ENCODE measurements around the gene F2R.
A peak's percentile ranks its signal among the peaks of the same experiment; 100 is the strongest.
"Not testable (repeated sequence)": the region's sequence is repeated elsewhere in the genome, so short reads cannot be mapped to it uniquely, and the experiment has no call there.

Gene F2R

GRCh38 chr5:76761118-76761517 is 45.2 kb downstream of the F2R start:
- not testable (repeated sequence) for DNase-seq

- DNase-seq = no peak
Measured at GRCh38 chr5:76762484-76762883, 46.6 kb downstream of the F2R start.

- peak; percentile 25 for DNase-seq
Measured at GRCh38 chr5:76763136-76763535, 47.2 kb downstream of the F2R start.

- DNase-seq = no peak
Measured at GRCh38 chr5:76764374-76764773, 48.4 kb downstream of the F2R start.

GRCh38 chr5:76765249-76765648 is 49.3 kb downstream of the F2R start:
- no peak for DNase-seq

GRCh38 chr5:76766746-76767145 is 50.8 kb downstream of the F2R start:
- no peak for DNase-seq

- DNase-seq = not testable (repeated sequence)
Measured at GRCh38 chr5:76771041-76771440, 55.1 kb downstream of the F2R start.

GRCh38 chr5:76771705-76772405 is 55.9 kb downstream of the F2R start:
- no peak for DNase-seq

- DNase-seq = no peak
Measured at GRCh38 chr5:76775921-76776320, 60.0 kb downstream of the F2R start.

GRCh38 chr5:76776391-76776790 is 60.5 kb downstream of the F2R start:
- DNase-seq = no peak

GRCh38 chr5:76780616-76781015 is 64.7 kb downstream of the F2R start:
- DNase-seq = not testable (repeated sequence)

- no peak for DNase-seq
Measured at GRCh38 chr5:76781775-76782174, 65.8 kb downstream of the F2R start.

GRCh38 chr5:76782444-76782843 is 66.5 kb downstream of the F2R start:
- no peak for DNase-seq

Measured in CD4-positive, alpha-beta T cell treated with Interleukin-12 subunit alpha and Interleukin-12 subunit beta, for 1 hour (primary cell).